ENCODE data around the gene MAN1C1.
"Not testable (repeated sequence)": the region's sequence is repeated elsewhere in the genome, so short reads cannot be mapped to it uniquely, and the experiment has no call there.

MAN1C1 gene

DNA sequence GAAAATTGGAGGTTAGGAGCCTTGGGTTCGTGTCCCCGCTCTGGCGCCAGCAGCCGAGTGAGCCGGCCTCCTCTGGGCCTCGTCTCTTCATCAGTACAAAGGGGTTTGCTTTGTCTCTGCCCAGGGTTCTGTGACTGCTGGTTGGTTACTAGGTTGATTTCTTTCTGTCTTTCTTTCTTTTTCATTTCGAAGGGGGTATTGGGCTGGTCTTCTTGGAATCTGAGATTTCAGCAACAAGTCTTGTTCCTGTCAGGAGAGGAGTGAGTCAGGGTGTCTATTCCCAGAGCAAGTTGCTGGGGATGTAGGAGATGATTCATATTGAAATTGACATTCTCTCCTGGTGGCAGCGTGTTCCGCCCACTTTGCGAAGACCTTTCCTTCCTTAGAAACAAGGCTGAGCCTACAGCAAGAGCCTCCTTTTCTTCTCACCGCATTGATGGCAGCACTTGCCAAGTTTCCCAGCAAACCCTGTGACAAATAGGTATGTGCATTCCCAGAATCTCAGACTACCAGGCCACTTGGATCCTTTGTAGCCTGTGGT is 79.2 kb downstream of the MAN1C1 start:
- TF ChIP-seq, protein P1, sequence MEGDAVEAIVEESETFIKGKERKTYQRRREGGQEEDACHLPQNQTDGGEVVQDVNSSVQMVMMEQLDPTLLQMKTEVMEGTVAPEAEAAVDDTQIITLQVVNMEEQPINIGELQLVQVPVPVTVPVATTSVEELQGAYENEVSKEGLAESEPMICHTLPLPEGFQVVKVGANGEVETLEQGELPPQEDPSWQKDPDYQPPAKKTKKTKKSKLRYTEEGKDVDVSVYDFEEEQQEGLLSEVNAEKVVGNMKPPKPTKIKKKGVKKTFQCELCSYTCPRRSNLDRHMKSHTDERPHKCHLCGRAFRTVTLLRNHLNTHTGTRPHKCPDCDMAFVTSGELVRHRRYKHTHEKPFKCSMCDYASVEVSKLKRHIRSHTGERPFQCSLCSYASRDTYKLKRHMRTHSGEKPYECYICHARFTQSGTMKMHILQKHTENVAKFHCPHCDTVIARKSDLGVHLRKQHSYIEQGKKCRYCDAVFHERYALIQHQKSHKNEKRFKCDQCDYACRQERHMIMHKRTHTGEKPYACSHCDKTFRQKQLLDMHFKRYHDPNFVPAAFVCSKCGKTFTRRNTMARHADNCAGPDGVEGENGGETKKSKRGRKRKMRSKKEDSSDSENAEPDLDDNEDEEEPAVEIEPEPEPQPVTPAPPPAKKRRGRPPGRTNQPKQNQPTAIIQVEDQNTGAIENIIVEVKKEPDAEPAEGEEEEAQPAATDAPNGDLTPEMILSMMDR (IDR thresholded peaks at IDR 0.05; ENCODE audit: extremely low read depth, missing control alignments), result no peak
- DNase-seq (ENCODE audit: low spot score), result no peak

- not testable (repeated sequence) for DNase-seq (ENCODE audit: low spot score)
Measured at GRCh38 chr1:25696643-25697042, 80.1 kb downstream of the MAN1C1 start.

DNA sequence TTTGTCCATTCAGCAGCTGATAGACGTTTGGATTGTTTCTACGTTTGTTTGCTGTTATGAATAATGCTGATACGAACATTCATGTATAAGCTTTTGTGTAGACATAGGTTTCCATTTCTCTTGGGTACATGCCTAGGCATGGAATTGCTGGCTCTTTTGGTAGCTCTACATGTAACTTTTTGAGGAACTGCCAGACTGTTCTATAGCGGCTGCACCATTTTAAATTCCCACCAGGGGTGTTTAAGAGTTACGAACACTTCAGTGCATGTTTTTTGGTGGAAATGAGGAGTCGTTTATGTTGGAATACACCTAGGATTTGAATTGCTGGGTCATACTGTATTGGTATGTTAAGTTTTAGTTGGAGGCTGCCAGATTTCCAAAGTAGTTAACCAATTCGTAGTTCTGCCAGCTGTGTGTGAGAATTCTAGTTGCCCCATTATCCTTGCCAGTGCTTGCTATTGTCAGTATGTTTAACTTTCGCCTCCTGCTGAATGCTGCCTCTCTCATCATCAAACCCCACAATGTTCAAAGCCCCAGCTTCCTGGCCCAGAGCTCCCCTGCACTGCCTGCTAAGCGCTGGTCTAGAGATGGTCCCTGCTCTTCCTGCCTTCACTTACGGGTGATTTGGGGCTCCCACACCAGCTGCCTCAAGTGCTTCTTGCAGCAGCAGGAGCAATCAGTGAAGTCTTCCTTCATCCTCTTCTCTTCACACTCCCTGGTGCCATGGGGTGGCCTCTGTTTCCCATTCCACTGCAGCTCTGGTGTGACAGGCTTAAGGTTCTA is 81.0 kb downstream of the MAN1C1 start:
- TF ChIP-seq, protein P1 (IDR thresholded peaks at IDR 0.05; ENCODE audit: extremely low read depth, missing control alignments), result no peak
- DNase-seq (ENCODE audit: low spot score), result no peak

DNA sequence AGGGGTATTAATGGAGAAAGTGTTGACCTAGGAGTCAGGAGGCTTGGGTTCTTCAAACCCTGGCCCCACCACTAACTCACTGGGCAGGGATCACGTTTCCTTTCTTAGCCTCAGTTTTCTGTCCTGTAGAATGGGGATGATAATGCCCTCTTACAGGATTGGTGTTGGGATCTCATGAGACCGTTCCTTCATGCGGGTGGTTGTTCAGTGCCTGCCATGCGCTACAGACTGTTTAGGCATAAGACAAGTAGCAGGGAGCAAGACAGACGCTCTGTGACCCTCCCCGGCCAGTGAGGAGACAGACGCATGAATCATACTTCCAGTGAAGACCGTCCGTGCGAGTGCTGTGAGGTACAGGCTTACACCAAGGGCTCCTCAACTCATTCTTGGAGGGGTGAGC is 81.7 kb downstream of the MAN1C1 start:
- TF ChIP-seq, protein P1 (IDR thresholded peaks at IDR 0.05; ENCODE audit: extremely low read depth, missing control alignments), result no peak
- DNase-seq (ENCODE audit: low spot score), result no peak

DNA sequence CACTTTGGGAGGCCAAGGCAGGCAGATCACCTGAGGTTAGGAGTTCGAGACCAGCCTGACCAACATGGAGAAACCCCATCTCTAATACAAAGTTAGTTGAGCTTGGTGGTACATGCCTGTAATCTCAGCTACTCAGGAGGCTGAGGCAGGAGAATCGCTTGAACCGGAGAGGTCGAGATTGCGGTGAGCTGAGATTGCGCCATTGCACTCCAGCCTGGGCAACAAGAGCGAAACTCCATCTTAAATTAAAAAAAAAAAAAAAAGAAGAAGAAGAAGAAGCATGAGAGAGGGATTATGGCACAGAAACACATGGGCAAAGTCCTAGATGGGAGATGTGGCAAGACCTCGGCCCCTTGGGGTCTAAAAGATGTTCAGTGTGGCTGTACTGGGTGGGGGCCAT is 82.5 kb downstream of the MAN1C1 start:
- not testable (repeated sequence) for DNase-seq (ENCODE audit: low spot score)

GRCh38 chr1:25699500-25700143 is 83.0 kb downstream of the MAN1C1 start:
- TF ChIP-seq, protein P1 (IDR thresholded peaks at IDR 0.05; ENCODE audit: extremely low read depth, missing control alignments), result no peak

GRCh38 chr1:25700144-25700523 is 83.5 kb downstream of the MAN1C1 start:
- no peak for DNase-seq (ENCODE audit: low spot score)
- TF ChIP-seq, protein P1 (IDR thresholded peaks at IDR 0.05; ENCODE audit: extremely low read depth, missing control alignments), result no peak

More at GRCh38 chr1:25699500-25700143, 83.0 kb downstream of the MAN1C1 start:
- no peak for DNase-seq (ENCODE audit: low spot score)

- DNase-seq (ENCODE audit: low spot score), result no peak
- TF ChIP-seq, protein P1 (IDR thresholded peaks at IDR 0.05; ENCODE audit: extremely low read depth, missing control alignments), result no peak
Measured at GRCh38 chr1:25700626-25701025, 84.0 kb downstream of the MAN1C1 start.

All from GM20000 (cell line).